H9 (cell line): ENCODE measurements around the gene TNC. TPM values are rescaled to one million over a fixed set of nuclear protein-coding genes. Genes with fewer than 3 reads are reported as not detected.

Experiments used
- DNase-seq: peaks from one replicate; pipeline ENCODE4 v3.0.0-alpha.2; 2017
- H2AFZ ChIP-seq: one replicate; pipeline ENCODE4 v1.6.1; 2013; ENCODE audit warnings: mild to moderate bottlenecking, low read length, control low read depth, moderate library complexity
- H2AK5ac ChIP-seq: 2 replicates; pipeline ENCODE4 v1.6.1; 2013; ENCODE audit warnings: low read length, control low read depth, mixed read lengths; ENCODE audit not compliant: insufficient read length
- H2BK120ac ChIP-seq: one replicate; pipeline ENCODE4 v1.6.1; 2013; ENCODE audit warnings: low read depth, mild to moderate bottlenecking, low read length, control low read depth, inconsistent platforms; ENCODE audit not compliant: poor library complexity, severe bottlenecking
- H2BK12ac ChIP-seq: 2 replicates; pipeline ENCODE4 v1.6.1; 2013; ENCODE audit warnings: low read length, control low read depth, mixed read lengths, low read depth; ENCODE audit not compliant: insufficient read length
- H2BK15ac ChIP-seq: 2 replicates; pipeline ENCODE4 v1.6.1; 2013; ENCODE audit warnings: low read depth, low read length, control low read depth
- H2BK20ac ChIP-seq: one replicate; pipeline ENCODE4 v1.6.1; 2013; ENCODE audit warnings: low read depth, mild to moderate bottlenecking, low read length, control low read depth, inconsistent platforms; ENCODE audit not compliant: poor library complexity, severe bottlenecking
- H2BK5ac ChIP-seq: 2 replicates; pipeline ENCODE4 v1.6.1; 2013; ENCODE audit warnings: low read length, control low read depth, mixed read lengths; ENCODE audit not compliant: insufficient read length
- H3K14ac ChIP-seq: 2 replicates; pipeline ENCODE4 v1.6.1; 2013; ENCODE audit warnings: low read length, control low read depth; ENCODE audit not compliant: insufficient read depth
- H3K18ac ChIP-seq: 2 replicates; pipeline ENCODE4 v1.6.1; 2013; ENCODE audit warnings: low read depth, mild to moderate bottlenecking, mixed read lengths, low read length, control low read depth; ENCODE audit not compliant: insufficient read length
- H3K23ac ChIP-seq: 2 replicates; pipeline ENCODE4 v1.6.1; 2013; ENCODE audit warnings: low read length, control low read depth, mixed read lengths, low read depth; ENCODE audit not compliant: insufficient read length
- H3K23me2 ChIP-seq: 2 replicates; pipeline ENCODE4 v1.6.1; 2013; ENCODE audit warnings: low read depth, mild to moderate bottlenecking, mixed read lengths, low read length, control low read depth; ENCODE audit not compliant: insufficient read length, poor library complexity, severe bottlenecking
- H3K27ac ChIP-seq: 2 replicates; pipeline ENCODE4 v1.5.1; 2013; ENCODE audit warnings: low read length, control low read depth, mixed read lengths, low read depth; ENCODE audit not compliant: insufficient read length
- H3K27me3 ChIP-seq: 2 replicates; pipeline ENCODE4 v1.6.1; 2013; ENCODE audit warnings: low read length, control low read depth, inconsistent platforms; ENCODE audit not compliant: insufficient read depth
- H3K4ac ChIP-seq: 2 replicates; pipeline ENCODE4 v1.6.1; 2013; ENCODE audit warnings: low read depth, mild to moderate bottlenecking, control low read depth, inconsistent platforms, low read length, moderate library complexity
- H3K4me1 ChIP-seq: 2 replicates; pipeline ENCODE4 v1.6.1; 2013; ENCODE audit warnings: low read length, control low read depth, inconsistent platforms; ENCODE audit not compliant: insufficient read depth
- H3K4me2 ChIP-seq: 2 replicates; pipeline ENCODE4 v1.6.1; 2013; ENCODE audit warnings: low read length, control low read depth, mixed read lengths; ENCODE audit not compliant: insufficient read length, insufficient read depth
- H3K56ac ChIP-seq: 2 replicates; pipeline ENCODE4 v1.6.1; 2013; ENCODE audit warnings: low read depth, mild to moderate bottlenecking, mixed read lengths, low read length, control low read depth; ENCODE audit not compliant: insufficient read length
- H3K79me1 ChIP-seq: 2 replicates; pipeline ENCODE4 v1.6.1; 2013; ENCODE audit warnings: low read depth, mild to moderate bottlenecking, moderate library complexity, low read length, control low read depth, inconsistent platforms; ENCODE audit not compliant: insufficient read depth, poor library complexity, severe bottlenecking
- H3K79me2 ChIP-seq: 2 replicates; pipeline ENCODE4 v1.6.1; 2013; ENCODE audit warnings: low read length, control low read depth, inconsistent platforms; ENCODE audit not compliant: insufficient read depth
- H3K9ac ChIP-seq: 2 replicates; pipeline ENCODE4 v1.6.1; 2013; ENCODE audit warnings: low read length, control low read depth, mixed read lengths; ENCODE audit not compliant: insufficient read length; ENCODE audit errors: extremely low read depth
- H3K9me3 ChIP-seq: one replicate; pipeline ENCODE4 v1.6.1; 2013; ENCODE audit warnings: low read depth, low read length, inconsistent platforms; ENCODE audit not compliant: control insufficient read depth
- H3T11ph ChIP-seq: one replicate; pipeline ENCODE4 v1.6.1; 2013; ENCODE audit warnings: mild to moderate bottlenecking, low read length, control low read depth, inconsistent platforms
- H4K20me1 ChIP-seq: one replicate; pipeline ENCODE4 v1.6.1; 2013; ENCODE audit not compliant: control insufficient read depth, insufficient read length, insufficient read depth
- H4K5ac ChIP-seq: 2 replicates; pipeline ENCODE4 v1.6.1; 2013; ENCODE audit warnings: low read depth, mild to moderate bottlenecking, mixed read lengths, low read length, control low read depth; ENCODE audit not compliant: insufficient read length
- H4K8ac ChIP-seq: replicated peaks from 2 replicates; pipeline ENCODE4 v1.6.1; 2013; ENCODE audit warnings: low read length, control low read depth, mixed read lengths, low read depth; ENCODE audit not compliant: insufficient read length
- H4K91ac ChIP-seq: 2 replicates; pipeline ENCODE4 v1.6.1; 2013; ENCODE audit warnings: low read depth, mild to moderate bottlenecking, moderate library complexity, mixed read lengths, low read length, control low read depth; ENCODE audit not compliant: insufficient read length
- H3K27ac Mint-ChIP-seq, 3 experiments: 2 replicates in 2 of 3; 3 replicates in 1 of 3; pipeline ENCODE4 v1.8.0; 2020 to 2021; ENCODE audit warnings: mixed read lengths in 3 of 3, mild to moderate bottlenecking in 1 of 3, moderate library complexity in 1 of 3
- H3K27me3 Mint-ChIP-seq: 2 replicates; pipeline ENCODE4 v1.8.0; 2021; ENCODE audit warnings: low read depth, mild to moderate bottlenecking, moderate library complexity, mixed read lengths
- H3K36me3 Mint-ChIP-seq, 3 experiments: 2 replicates in 2 of 3; 3 replicates in 1 of 3; pipeline ENCODE4 v1.8.0; 2020 to 2021; ENCODE audit warnings: low read depth in 3 of 3, mixed read lengths in 3 of 3; ENCODE audit not compliant: insufficient read depth in 1 of 3
- H3K4me1 Mint-ChIP-seq, 2 experiments: 2 replicates each; pipeline ENCODE4 v1.8.0; 2020; ENCODE audit warnings: mixed read lengths in 2 of 2
- H3K4me3 Mint-ChIP-seq, 2 experiments: 2 replicates in 1 of 2; 3 replicates in 1 of 2; pipeline ENCODE4 v1.8.0; 2020 to 2021; ENCODE audit warnings: mild to moderate bottlenecking in 2 of 2, mixed read lengths in 2 of 2, moderate library complexity in 1 of 2
- H3K9me3 Mint-ChIP-seq, 2 experiments: 2 replicates in 1 of 2; 3 replicates in 1 of 2; pipeline ENCODE4 v1.8.0; 2020; ENCODE audit warnings: mild to moderate bottlenecking in 2 of 2, mixed read lengths in 2 of 2, moderate library complexity in 1 of 2
- WGBS: extraction: QIAGEN DNeasy Blood & Tissue Kit; methylation state at CpG from one replicate; pipeline ENCODE4 v1.1.7; 2013; ENCODE audit warnings: missing lambda C conversion rate, low lambda C conversion rate, mixed read lengths; ENCODE audit not compliant: insufficient read length; ENCODE audit errors: extremely low coverage; 5-methylcytosine and 5-hydroxymethylcytosine counted together
- total RNA-seq: library from RNA; stranded (reverse); gene quantifications from 2 replicates; pipeline ENCODE4 v1.2.1, GENCODE V29; 2021
- TF ChIP-seq, protein P1 (sequence below): fragments of 200-600 bp; sonication (generic); conservative IDR thresholded peaks from 3 replicates; pipeline ENCODE4 v1.8.0; 2021; ENCODE audit warnings: antibody characterized with exemption, mild to moderate bottlenecking

The TNC gene
- total RNA-seq, 1 experiment from 2014 or later: 0.63 TPM

GRCh38 chr9:115137526-115137925, 19.6 kb upstream of the TNC start:
- Histone ChIP-seq H3K27ac (no peak overlapping the region), H3K9ac (no peak overlapping the region), H3K4me2 (no peak overlapping the region), H2BK12ac (no peak overlapping the region), H3K4me1 (no peaks in the 10 kb centered on the region), H3K14ac (no peak overlapping the region), H3K79me2 (no peaks in the 10 kb centered on the region), H4K91ac (no peak overlapping the region), H4K20me1 (no peaks in the 10 kb centered on the region), H2AK5ac (no peak overlapping the region), H2AFZ (no peak overlapping the region), H4K5ac (no peak overlapping the region), H2BK5ac (no peak overlapping the region), H3K27me3 (no peaks in the 10 kb centered on the region), H3K23ac (no peak overlapping the region), H3K56ac (no peak overlapping the region), H3K9me3 (no peaks in the 10 kb centered on the region), H3T11ph (no peak overlapping the region), H3K4ac (no peak overlapping the region), H2BK120ac (no peak overlapping the region), H2BK15ac (no peak overlapping the region), H3K79me1 (no peaks in the 10 kb centered on the region), H3K18ac (no peak overlapping the region), H4K8ac (no peak overlapping the region), H3K23me2 (no peaks in the 10 kb centered on the region), H2BK20ac (no peak overlapping the region)
- Mint-ChIP-seq H3K9me3 (no peaks in the 10 kb centered on the region), H3K4me3 (no peak overlapping the region), H3K27me3 (peaks cover 17% of the 10 kb centered on the region), H3K36me3 (no peaks in the 10 kb centered on the region), H3K27ac (no peak overlapping the region), H3K4me1 (peaks cover 0 to 2% of the 10 kb centered on the region in 2 experiments; a peak in 1 of 4 replicates)
- no peak for DNase-seq
- TF ChIP-seq, protein P1, sequence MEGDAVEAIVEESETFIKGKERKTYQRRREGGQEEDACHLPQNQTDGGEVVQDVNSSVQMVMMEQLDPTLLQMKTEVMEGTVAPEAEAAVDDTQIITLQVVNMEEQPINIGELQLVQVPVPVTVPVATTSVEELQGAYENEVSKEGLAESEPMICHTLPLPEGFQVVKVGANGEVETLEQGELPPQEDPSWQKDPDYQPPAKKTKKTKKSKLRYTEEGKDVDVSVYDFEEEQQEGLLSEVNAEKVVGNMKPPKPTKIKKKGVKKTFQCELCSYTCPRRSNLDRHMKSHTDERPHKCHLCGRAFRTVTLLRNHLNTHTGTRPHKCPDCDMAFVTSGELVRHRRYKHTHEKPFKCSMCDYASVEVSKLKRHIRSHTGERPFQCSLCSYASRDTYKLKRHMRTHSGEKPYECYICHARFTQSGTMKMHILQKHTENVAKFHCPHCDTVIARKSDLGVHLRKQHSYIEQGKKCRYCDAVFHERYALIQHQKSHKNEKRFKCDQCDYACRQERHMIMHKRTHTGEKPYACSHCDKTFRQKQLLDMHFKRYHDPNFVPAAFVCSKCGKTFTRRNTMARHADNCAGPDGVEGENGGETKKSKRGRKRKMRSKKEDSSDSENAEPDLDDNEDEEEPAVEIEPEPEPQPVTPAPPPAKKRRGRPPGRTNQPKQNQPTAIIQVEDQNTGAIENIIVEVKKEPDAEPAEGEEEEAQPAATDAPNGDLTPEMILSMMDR: no peak
- WGBS: no CpG with 5 or more reads among the region's 2 CpGs
